ENCODE results near the gene MROH2B.

MROH2B gene

DNA sequence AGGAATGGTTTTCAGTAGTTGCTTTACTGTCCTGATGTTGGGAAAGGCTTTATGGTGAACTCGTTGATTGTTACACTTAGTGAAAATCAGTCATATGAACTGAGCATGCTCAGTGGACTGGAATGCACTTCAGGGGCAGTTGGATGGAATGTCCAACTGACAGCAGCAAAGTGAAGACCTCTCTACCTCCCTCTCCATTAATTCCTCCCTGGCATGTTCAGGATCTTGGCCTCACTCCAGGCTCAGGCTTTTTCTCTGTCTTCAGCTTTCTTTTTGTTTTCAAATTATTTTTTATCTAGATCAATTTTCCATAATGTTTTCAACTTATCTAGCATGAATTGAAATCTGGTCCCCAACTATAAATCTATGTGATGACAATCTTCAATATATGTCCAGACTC lies at the start of gene MROH2B:
MROH2B (minus strand) TSS at position 101 of the 400 bp plus-strand sequence. CDS start 490 bp downstream, outside the sequence.
- no peak for DNase-seq (ENCODE audit: low spot score)

DNA sequence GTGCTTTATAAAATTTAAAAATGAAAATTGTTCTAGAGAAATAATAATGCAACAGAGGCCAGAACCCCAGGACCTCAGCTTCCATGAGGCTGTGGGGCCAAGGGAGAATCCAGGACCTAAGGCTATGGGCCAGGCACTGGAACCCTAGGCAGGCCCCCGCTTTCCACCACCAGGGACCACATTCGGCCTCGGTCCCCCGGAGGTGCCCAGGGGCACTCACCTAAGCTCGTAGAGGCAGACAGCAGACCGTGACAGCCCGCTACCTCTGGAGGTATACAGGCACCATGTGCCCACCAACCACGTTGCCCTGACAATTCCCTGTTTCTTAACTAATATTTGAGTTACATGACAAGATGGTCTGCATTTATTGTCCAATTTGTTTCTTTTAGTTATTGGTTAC lies 49.5 kb upstream of the MROH2B start:
- DNase-seq (ENCODE audit: low spot score), result no peak

DNA sequence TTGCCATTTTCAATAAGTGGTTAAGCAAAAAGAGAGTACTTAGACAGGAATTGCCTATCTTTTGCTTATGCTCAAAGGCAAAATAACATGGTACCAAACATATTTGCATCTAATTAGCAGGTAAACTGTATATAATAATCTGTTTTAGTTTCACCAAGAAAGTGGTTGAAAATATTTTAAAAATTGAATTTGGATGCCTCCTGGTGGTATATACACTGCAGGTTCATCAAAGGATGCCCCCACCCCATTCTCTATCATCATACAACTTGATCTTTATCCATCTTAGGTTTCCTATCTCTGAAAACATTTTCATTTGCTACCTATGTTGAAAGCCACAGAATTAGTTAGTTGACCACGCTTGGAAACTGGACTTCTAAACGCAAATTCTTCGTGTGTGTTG lies 47.0 kb upstream of the MROH2B start:
- no peak for DNase-seq (ENCODE audit: low spot score)

DNA sequence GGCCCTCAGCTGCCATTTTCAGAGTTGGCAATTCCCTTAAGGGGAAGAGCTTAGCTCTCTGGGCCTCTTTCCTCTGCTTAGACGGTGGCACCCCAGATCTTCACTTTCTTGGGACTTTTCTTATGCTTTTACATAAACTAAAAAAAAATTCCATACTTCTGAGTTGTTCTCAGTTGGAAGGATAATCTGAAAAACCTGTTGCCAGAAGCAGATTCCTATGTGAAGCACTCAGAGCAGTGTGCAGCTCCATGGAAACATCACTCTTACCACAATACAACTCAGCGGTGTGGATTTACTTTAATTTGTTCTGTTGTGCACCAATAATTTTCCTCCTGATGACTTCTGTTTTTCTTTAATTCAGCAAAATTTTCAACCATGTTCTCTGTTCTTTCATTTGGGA lies 44.1 kb upstream of the MROH2B start:
- DNase-seq (ENCODE audit: low spot score), result peak; percentile 69

DNA sequence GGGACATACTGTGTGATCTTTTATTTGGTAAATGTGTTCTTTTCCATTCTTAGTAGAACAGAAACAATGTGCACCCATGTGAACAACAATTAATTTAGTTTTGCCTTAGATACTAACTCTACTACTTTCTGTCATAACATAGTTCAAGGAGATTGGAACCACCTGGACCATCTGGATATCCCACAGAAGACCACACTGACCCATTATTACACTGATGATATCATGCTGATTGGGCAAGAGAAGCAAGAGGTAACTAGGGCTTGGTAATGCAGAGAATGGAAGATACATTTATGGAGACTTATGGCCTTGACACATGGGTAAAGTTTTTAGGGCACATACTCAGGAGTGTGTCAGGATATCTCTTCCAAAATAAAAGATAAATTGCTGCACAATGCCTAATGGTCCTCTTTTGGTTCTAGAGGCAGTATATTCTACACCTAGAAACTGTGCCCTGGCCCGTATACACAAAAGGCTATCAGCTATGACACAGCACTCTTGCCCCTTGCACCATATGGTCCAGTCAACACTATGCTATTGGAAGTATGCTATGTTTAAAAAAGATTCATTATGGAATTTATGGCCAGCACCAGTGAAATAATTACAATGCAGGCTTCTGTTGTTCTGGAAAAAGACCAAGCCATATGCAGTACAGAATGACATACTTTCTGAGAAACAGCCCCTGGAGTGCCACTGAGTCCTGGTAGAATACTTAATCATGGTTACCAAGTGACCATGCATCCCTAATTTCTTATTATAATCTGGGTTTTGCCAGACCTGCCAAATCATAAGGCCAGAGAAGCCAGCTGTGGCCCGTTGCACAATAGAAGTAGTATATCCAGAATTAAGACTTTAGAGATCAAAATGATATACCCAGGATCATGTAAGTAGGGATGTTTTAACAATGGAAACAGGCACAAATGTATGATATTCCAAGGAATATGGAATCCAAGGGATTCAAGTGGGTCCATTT lies 41.6 kb upstream of the MROH2B start:
- no peak for DNase-seq (ENCODE audit: low spot score)

DNA sequence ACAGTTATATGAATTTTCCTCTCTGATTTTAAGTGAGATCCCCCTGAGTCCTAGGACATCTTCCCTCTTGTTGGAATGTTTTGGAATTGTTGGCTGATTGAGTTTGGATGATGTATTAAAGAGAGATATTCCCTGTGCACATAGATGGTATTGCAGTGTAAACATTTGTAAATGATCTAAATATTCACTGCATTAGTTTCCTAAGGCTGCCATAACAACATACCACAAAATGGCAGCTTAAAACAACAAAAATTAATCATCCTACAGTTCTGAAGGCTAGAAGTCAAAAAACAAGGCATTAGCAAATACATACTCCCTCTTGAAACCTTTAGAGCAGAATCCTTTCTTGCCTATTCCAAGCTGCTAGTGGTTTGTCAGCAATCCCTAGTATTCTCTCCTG lies 38.0 kb upstream of the MROH2B start:
- no peak for DNase-seq (ENCODE audit: low spot score)

DNA sequence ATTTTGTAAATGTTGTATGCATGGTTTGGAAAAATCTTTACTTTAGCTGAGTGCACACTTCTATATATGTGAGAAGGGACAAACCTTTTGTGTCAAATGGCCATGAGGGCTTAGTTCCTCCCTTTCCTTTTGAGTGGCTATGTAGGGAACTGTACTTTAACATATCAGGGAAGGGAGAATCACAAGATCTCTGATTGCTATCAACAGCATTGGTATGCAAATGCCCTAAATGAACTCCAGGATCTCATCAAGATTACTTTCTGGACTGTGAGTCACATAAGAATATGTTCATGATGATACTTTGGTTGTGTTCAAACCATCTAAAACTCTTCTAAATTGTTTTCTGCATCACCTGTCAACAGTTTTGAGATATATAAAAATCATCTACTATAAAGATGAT lies 31.2 kb upstream of the MROH2B start:
- DNase-seq (ENCODE audit: low spot score), result no peak

DNA sequence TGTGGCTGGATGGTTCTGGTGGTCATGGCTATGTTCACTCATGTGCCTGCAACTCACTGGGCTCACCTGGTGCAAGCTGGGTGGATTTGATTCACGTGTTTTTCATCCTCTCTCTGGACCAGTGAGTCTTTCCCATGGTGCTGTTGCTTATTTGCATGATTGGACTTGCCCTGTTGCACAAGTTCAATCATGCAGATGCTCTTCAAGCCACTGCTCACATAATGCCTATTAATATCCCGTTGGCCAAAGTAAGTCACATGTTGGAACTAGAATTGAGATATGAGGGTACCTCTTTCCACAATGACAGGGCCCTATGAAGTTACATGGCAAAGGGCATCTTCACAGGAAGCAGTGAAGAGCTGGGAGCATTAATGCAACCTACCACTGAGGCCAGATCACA lies 26.5 kb upstream of the MROH2B start:
- no peak for DNase-seq (ENCODE audit: low spot score)

DNA sequence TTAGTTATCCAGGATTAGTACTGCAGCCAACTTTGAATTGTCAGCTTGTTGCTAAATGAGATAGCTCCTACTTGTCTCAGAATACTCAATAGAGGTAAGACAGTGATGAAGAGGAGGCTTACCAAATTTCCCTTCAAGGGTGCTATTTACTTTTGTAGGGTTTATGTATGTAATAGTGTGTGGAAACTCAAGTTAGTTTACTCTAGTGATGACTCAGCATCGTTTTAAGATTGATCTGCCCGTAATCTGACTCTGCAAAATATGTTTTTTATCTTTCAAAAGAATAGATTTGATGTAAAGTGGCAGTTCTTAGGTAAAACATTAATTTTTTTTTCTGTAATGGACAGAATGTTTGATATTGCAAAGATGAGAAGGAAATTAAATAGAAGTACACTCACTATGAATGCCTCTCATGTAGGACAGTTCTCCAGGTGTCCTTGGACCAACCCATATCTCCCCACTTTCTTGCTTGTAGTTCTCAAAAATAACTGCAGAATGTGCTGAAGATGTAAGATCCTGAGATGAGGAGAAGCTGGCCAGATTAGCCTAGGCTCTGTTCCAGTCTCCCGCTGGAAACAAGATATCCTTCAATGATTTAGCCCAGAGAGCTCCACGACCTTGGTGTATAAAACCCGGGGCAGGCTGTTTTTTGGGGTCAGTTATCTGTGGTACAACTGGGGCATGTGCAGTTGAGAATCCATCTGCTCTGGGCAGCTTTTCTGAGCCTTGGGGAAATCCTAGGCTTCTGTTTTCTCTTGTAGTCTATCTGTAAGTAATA lies 24.4 kb upstream of the MROH2B start:
- no peak for DNase-seq (ENCODE audit: low spot score)

DNA sequence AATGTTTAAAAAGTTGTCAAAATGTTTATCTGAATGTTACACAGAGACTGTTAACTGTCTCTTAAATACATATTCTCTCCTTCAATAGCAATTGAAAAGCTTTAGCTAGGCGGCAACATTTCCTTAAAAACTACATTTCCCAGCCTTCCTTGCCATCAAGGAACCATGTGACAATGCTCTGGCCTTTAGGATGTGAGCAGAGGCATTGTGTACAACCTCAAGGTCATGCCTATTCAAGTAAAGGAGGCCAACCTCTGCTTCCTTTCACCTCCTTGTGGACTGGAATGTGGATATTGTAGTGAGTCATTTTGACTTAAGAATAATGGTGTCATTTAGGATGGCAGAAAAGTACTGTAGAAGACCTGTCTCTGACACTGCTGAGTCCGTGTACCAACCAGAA lies 23.7 kb upstream of the MROH2B start:
- DNase-seq (ENCODE audit: low spot score), result no peak

DNA sequence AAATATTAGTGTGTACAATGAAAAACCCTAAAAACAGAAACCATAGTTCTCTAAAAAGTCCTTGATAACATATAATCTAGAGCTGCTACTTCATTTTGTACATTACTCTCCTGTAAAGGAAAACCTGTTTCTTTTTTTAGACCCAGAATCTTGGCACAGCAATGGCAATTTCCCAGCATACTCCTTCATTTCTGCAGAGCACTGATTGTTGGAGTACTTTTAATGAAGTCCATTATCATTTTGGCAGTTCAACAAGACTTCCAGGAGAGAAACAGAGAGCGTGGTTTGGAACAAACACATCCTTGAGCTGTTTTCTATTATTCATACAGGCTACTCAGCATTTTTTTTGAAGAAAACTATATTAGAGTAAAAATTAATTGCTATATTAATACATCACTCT lies 22.7 kb upstream of the MROH2B start:
- DNase-seq (ENCODE audit: low spot score), result no peak

DNA sequence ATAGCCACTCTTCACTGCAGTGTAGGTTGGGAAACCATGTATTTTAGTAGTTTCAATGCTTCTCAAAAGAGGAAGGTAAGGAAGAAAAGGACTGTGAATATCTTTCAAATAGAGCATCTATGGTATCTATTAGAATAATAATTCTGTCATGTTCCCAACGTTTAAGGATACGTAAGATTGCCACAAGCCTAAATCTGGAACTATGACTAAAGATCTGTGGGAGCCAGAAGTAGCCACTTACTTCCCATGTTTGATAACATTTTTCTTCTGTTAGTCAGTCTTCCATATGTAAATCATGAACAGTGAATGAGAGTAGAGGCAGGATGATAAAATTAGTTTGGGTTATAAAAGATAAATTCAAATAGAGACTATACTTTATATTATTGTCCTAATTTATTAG lies 16.3 kb upstream of the MROH2B start:
- DNase-seq (ENCODE audit: low spot score), result no peak

DNA sequence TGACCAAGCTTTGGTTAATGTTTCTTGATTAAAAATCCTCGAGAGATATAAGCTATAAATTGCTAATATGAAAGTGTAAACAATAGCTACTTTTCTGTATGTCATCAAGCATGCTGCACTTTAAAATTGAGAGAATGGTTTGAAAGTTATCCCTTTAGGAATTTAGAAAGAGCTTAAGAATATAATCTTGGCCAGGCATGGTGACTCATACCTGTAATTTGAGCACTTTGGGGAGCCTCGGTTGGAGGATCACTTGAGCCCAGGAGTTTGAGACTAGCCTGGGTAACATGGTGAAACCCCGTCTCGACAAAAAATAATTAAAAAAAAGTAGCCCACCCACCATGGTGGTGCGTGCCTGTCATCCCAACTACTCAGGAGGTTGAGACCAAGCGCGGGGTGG lies 12.2 kb upstream of the MROH2B start:
- DNase-seq (ENCODE audit: low spot score), result no peak

DNA sequence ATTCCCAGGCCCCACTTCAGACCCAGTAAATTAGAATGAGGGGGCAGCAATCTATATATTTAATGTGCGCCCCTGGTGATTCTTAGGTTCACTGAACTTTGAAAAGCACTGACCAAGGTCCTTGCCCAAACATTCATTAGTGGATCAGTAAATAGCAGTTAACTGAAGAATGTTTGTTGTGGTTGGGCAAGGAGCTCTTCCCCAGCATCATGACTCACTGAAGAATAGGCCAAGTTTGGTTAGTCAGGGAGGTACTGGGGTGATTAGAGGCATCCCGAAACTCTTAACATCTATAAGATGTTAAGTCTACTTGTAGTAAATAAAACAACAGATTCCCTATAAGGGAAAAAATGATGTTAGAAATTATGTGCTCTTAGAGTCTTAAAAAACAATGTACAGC lies 833 bp upstream of the MROH2B start:
- peak; percentile 30 for DNase-seq (ENCODE audit: low spot score)

DNA sequence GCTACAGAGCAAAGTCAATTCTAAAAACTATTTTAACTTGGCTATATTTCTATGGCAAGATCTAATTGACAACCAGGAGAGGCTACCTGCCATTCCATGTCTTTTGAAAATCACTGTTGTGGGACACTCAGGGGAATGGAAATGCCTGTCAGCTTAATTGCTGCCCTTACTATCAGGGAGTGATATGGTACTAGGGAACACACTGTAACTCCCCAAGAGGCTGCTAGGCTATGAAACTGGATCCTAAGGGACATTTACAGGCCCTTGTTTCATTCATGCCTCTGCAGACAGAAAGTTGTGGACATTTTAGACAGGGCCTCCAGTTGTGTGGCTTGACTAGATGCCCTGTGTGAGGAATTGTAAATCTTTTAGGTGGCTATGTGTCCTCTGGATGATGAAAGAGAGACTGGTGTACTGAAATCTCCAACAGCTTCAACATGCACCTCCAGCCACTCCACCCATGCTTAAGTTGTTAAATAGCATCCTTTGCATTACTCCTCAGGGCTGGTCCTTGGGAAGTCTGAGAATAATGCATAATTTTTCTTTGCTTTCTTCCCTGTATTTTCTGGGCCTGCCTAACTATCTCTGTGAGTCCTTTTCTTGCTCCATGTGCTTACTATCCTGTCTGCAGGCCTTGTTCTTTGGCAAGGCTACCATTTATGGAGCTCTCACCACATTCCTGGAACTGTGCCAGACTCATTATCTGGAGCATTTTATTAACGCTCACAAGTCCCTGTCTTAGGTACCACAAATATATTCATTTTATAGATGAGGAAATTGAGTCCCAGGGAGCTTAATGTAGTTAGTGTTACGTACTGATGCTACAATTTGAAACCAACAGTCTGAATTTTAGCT lies 3.2 kb downstream of the MROH2B start:
- no peak for DNase-seq (ENCODE audit: low spot score)

DNA sequence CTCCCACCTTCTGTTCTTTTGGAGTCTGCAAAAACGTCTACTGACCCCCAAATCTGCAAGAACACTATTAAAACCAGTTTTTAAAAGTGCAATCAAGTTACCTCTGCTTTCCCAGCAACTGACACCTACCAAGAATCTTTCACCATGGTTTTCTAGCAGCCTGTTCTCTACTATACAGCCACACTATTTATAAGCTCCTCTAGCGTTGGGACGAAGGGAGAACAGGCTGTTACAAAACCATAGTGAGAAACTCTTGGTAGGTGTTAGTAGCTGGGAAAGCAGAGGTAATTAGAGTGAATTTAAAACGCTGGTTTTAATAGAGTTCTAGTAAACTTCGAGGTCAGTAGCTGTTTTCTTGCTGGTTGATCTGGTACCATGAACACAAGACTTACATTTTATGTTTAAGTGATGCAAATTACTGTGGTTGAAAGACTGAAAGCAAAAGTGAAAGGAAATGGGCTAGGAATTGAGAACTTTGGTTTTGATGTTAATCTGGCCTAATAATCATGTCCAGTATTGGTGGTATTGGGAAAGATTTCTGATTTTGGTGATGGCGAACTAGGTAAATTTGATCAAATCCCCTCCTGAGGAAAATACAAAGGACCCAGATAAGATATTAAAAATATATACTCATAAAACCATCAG lies 5.3 kb downstream of the MROH2B start:
- DNase-seq (ENCODE audit: low spot score), result no peak

DNA sequence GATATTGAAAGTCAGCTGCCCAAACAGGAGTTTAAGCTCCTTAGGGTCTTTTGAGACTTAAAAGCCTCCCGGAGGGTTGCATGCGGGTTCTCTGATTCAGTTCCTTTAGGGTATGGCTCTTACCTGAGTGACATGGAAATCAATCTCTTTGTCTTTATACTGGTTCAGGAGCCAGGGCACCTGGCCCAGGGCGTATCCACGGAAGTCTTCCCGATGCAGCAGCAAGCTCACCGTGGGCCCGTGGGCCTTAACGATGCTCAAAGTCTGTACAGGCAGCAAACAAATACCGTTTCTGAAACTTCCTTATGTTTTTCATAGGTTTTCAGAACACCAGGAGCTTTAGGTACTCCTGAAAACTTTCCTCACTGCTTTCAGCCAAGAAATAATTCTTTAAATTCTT lies 13.2 kb downstream of the MROH2B start:
- DNase-seq (ENCODE audit: low spot score), result no peak

DNA sequence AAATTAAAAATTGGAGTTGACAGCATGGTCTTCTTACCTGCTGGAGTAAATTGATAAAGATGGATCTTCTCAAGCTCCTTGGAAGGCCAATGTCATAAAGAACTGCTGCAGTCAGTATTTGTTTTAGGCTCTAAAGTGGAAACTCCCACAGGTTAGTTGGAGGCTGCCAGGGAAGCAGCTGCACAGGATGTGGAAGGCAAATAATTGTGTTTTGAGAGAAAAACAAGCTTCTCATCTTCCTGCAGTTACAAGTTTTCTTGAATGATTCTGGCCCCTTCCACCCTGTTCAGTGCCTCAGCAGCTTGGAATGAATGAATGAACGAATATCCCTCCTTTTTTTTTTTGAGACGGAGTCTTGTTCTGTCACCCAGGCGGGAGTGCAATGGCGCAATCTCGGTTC lies 13.9 kb downstream of the MROH2B start:
- no peak for DNase-seq (ENCODE audit: low spot score)

DNA sequence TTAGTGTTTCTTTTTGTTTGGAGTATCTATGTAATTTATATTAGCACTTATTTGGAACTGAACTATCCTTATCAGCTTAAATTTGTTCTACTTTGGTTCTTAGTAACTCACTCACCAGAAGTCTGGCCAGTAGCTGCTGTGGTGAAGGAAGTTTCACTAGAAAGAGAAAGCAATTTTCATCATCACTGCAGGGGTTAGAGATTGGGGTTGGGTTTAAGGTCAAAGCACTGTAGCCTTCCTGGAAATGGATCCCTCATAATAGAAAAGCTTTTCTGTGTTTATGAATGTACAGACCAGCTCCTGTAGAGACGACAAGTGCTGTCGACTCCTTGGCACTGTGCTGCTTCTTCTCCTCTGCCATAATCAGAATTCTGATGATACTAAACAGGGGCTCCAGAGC lies 22.2 kb downstream of the MROH2B start:
- DNase-seq (ENCODE audit: low spot score), result no peak

DNA sequence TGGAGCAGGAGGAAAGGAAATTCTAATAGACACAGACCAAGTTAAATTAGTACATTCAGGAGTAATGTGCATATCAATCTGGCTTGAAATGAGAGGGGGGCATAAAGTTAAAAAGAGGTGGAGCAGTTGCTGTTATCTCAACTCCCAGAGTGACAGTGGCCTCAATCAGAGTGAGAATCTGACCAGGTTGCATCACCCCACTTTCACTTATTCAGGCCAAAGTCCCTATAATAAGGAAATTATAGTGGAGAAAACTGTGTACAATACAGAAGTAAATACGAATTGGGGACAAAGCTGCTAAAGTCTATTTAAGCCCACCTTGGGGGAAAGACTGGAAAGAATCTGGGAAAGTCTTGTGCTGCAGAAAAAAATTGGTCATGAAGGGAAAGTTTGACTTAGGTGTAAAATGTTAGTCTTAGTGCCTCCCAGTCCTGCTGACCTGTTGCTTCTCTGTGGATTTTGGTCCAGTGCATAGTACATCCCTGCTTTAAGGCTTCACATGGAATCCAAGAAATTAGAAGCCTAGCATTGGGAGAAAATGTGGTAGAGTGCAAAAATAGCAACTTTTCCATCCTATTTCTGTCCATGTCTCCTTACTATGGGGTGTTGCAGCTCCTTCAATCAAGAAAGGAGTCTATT lies 27.9 kb downstream of the MROH2B start:
- no peak for DNase-seq (ENCODE audit: low spot score)

DNA sequence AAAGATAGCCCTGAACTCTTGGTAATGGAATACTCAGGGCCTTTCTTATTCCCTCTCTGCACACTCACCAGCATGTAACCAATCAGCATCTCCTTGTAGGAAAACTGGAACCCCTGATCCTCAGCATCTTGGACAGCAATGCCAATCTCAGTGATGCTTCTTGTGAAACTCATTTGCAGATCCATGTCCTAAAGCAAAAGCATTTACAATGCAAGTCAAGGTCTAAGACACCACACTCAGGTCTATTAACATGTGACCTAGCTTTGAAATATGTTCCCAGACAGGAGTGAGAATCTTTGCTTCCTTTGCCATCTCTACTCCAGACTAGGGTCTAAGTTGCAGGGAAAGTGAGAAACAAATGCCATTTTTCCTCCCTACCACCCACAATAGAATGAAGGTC lies 38.2 kb downstream of the MROH2B start:
- no peak for DNase-seq (ENCODE audit: low spot score)
